NCI-H774 (cell line): ENCODE data around the gene ARAP1.

Experiments
- DNase-seq: peaks from one replicate; lab custom pipeline; 2025; lab: John Stamatoyannopoulos, UW

The ARAP1 gene

GRCh38 chr11:72742513-72743320 lies 9.5 kb downstream of the ARAP1 start:
- DNase-seq = no peak

- peak; percentile 29 for DNase-seq
Measured at GRCh38 chr11:72741849-72742512, 10.2 kb downstream of the ARAP1 start.

GRCh38 chr11:72741429-72741833 lies 10.8 kb downstream of the ARAP1 start:
- no peak for DNase-seq

GRCh38 chr11:72740562-72741428 lies 11.4 kb downstream of the ARAP1 start:
- no peak for DNase-seq

GRCh38 chr11:72740060-72740424 lies 12.2 kb downstream of the ARAP1 start:
- DNase-seq = no peak

- no peak for DNase-seq
Measured at GRCh38 chr11:72739240-72740059, 12.8 kb downstream of the ARAP1 start.

- DNase-seq = no peak
Measured at GRCh38 chr11:72738199-72739141, 13.7 kb downstream of the ARAP1 start.

GRCh38 chr11:72737336-72737735 lies 14.9 kb downstream of the ARAP1 start:
- no peak for DNase-seq

- no peak for DNase-seq
Measured at GRCh38 chr11:72736452-72737069, 15.6 kb downstream of the ARAP1 start.

GRCh38 chr11:72735495-72736027 lies 16.6 kb downstream of the ARAP1 start:
- DNase-seq = no peak

- DNase-seq = no peak
Measured at GRCh38 chr11:72732329-72732728, 19.9 kb downstream of the ARAP1 start.

GRCh38 chr11:72730737-72731136 lies 21.5 kb downstream of the ARAP1 start:
- DNase-seq = no peak

GRCh38 chr11:72730243-72730642 lies 22.0 kb downstream of the ARAP1 start:
- no peak for DNase-seq

- DNase-seq = no peak
Measured at GRCh38 chr11:72727521-72727920, 24.7 kb downstream of the ARAP1 start.

GRCh38 chr11:72726266-72727220 lies 25.7 kb downstream of the ARAP1 start:
- no peak for DNase-seq

GRCh38 chr11:72725724-72726028 lies 26.5 kb downstream of the ARAP1 start:
- no peak for DNase-seq

- peak; percentile 68 for DNase-seq
Measured at GRCh38 chr11:72724851-72725723, 27.1 kb downstream of the ARAP1 start.

GRCh38 chr11:72724021-72724551 lies 28.1 kb downstream of the ARAP1 start:
- DNase-seq = no peak
